CD4-positive, alpha-beta T cell treated with Interleukin-17A for 4 hours (primary cell): Measurements from ENCODE around the gene VRK2.
"Not testable (repeated sequence)": the region's sequence is repeated elsewhere in the genome, so short reads cannot be mapped to it uniquely, and the experiment has no call there.

Experiments
- DNase-seq: peaks from one replicate; pipeline ENCODE4 v3.0.0-alpha.2; 2020; ENCODE audit warnings: mixed read lengths

VRK2 gene

DNA sequence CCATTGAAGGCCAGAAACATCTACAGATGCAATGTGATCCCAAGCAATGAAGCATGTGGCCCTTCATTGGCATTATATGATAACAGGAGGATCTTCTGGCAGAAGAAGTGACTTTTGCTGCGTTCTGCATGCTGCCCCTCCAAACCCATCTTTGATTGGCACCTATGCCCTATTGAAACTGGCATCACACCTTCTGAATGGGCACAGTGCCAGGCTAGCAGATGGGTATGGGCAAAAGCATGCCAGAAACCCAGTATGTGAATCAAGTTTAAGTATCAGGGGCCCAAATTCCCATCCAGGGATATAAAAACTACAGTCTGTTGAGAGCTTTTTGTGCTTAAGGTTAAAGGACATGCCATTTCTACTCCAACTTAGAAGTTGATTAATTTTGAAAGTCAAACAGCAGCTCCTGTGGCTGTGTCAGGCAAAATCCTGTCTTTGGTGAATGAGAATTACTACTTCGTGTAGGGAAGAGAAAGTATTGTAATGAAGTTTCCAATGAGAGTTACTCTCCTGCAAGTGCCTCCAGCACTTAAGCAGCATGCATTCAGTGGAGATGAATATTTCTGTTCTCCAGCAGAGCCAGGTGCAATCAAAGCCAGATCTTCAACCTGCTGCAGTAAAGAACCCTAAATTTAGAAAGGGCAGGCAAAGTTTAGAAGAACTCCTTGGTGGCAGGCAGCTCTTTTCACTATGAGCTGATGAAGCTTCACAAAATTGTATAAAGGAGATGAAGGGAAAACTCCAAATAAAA, 8.6 kb downstream of the VRK2 start:
- no peak for DNase-seq

GRCh38 chr2:58056192-58056916, 9.7 kb downstream of the VRK2 start:
- no peak for DNase-seq

DNA sequence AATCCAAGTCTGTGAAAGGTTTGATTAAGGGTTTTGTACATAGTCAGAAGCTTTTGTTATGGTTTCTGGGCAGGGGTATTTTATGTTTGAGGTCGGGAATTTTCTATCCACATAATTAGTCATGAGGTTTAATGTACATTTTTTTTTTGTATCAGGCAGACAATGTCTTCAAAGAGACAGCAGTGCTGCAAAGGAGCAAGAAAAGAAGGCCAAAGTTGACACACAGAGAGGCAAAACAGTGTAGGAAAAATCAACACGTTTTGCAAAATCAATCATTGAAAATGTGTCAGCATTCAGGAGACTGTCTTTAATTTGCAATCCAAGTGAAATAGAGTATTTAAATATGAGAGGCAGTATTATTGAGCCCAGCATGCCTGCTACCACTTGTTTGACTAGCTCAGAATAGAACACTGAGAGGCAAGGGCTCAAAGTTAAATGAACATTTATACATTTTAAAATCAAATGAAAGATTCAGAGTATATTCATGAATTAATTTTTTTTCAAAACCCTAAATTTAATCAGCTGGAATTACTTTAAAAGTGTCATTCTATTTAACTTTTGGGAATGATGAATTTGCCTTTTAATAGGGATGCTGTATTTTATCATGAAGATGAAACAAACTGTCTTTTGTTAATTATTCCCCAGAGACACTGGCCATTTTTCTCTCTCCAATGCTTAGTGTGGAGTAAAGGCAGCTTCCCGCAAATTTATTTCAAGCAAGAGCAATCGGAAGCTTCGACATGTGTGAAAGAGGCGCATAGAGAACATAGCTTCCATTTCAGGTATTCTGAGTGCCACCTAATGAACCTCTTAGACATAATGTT, 11.3 kb downstream of the VRK2 start:
- DNase-seq = no peak

DNA sequence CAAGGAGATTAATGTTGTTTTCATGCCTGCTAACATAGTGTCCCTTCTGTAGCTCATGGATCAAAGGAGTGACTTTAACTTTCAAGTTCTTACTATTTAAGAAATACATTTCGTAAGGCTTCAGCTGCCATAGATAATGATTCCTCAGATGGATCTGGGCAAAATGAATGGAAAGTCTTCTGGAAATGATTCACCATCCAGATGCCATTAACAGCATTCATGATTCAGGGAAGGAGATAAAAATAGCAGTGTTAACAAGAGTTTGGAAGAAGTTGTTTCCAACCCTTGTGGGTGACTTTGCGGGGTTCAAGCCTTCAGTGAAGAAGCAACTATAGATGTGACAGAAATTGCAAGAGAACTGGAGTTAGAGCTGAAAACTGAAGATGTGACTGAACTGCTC, 17.0 kb downstream of the VRK2 start:
- no peak for DNase-seq

DNA sequence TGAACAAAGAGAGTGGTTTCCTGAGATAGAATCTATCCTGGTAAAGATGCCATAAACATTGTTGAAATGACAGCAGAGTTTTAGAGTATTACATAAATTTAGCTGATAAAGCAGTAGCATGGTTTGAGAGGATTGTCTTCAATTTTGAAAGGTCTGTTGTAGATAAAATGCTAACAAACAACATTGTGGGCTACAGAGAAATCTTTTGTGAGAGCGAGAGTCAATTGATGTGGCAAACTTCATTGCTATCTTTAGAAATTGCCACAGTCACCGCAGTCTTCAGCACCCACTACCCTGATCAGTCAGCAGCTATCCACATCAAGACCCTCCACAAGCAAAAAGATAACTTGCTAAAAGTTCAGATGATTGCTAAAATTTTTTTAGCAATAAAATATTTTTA, 17.5 kb downstream of the VRK2 start:
- DNase-seq = no peak

- no peak for DNase-seq
Measured at GRCh38 chr2:58065248-58065647, 18.6 kb downstream of the VRK2 start.

DNA sequence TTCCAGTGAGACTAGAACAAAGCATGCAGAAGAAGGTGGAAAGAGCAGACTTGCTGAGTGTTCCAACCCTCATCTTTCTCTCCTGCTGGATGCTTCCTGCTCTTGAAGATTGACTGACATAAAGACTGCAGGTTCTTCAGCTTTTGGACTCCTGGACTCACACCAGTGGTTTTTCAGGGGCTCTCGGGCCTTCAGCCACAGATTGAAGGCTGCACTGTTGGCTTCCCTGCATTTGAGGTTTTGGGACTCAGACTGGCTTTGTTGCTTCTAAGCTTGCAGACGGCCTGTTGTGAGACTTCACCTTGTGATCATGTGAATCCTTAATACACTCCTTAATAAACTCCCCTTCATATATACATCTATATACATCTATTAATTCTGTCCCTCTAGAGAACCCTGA, 20.4 kb downstream of the VRK2 start:
- no peak for DNase-seq

- DNase-seq = no peak
Measured at GRCh38 chr2:58070765-58071164, 24.2 kb downstream of the VRK2 start.

- no peak for DNase-seq
Measured at GRCh38 chr2:58072102-58072501, 25.5 kb downstream of the VRK2 start.

- no peak for DNase-seq
Measured at GRCh38 chr2:58073008-58073407, 26.4 kb downstream of the VRK2 start.

DNA sequence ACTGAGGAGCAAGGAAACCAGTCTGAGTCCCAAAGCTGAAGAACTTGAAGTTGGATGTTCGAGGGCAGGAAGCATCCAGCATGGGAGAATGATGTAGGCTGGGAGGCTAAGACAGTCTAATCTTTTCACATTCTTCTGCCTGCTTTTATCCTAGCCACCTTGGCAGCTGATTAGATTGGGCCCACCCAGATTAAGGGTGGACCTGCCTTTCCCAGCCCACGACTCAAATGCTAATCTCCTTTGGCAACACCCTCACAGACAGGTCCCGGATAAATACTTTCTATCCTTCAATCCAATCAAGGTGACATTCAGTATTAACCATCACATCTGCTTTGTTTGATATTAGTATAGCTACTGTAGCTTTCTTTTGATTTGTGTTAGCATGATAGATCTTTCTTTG, 27.1 kb downstream of the VRK2 start:
- DNase-seq = no peak

DNA sequence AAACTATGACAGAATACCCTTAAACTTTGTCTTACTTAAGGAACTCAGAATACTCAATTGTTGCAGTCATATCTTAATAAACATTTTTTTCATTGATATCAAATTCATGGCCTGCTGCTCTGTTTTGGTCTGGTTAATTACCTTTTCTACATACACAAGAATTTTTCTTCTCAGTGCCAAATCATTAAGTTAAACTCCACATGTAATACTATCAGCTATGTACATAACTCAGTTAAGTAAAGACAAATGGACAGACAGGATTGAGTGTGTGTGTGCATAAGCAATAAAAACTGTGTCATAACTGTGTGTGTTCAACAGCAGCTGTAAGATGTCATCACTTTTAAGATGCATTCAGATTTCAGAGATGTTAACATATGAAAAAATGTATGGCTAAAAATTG, 34.4 kb downstream of the VRK2 start:
- DNase-seq = no peak

DNA sequence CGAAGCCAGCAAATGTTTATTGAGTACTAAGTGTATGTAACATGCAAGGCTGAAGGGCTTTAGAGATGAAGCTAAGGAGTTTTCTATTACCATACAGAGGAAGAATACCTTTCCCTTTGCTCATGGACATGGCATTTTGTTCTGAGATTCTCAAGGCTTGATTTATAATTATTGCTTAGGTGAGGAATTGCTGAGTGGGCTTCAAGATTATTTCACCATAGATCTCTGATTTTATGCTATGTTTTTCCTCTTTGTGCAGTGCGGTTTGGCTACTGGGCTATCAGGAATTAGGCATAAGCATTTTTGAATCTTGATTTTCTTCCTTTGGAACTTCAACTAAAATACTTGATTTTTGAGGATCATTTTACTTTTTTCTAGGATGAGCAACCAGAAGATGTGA, 42.5 kb downstream of the VRK2 start:
- DNase-seq = no peak

DNA sequence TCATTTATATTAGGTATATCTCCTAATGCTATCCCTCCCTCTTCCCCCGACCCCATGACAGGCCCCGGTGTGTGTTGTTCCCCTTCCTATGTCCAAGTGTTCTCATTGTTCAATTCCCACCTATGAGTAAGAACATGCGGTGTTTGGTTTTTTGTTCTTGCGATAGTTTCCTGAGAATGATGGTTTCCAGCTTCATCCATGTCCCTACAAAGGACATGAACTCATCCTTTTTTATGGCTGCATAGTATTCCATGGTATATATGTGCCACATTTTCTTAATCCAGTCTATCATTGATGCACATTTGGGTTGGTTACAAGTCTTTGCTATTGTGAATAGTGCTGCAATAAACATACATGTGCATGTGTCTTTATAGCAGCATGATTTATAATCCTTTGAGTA, 46.2 kb downstream of the VRK2 start:
- not testable (repeated sequence) for DNase-seq

GRCh38 chr2:58097025-58097424, 50.4 kb downstream of the VRK2 start:
- no peak for DNase-seq

GRCh38 chr2:58098254-58099095, 51.9 kb downstream of the VRK2 start:
- no peak for DNase-seq

DNA sequence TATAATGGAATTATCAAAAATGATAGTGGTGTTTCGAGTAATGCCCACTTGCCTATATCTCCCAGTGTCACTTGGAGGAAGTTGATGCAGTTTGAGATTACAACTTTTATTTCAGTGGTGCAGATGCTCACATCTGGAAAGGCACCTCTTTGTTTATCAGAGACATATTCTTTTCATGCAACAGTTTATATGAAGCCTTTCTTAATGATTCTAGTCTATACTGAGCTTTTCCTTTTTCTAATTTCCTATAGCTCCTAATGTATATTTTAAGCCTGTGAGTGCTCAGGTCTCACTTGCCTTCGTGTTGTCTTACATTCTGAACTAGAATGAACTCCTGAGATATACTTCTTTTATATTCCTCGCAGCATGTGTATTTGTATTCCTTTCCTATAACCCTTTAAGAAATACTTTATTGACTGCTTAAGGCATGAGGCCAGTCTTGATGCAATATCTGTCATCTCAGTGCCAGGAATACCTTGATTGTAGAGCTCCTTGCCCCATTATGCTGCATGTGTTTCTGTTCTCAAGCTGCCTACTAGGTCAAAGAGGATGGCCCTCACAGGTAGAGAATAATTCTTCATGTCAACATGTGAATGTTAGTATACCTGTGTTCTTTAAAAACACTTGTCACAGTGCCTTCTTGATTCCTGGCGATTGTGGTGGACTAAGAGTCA, 52.6 kb downstream of the VRK2 start:
- DNase-seq = no peak

- DNase-seq = no peak
Measured at GRCh38 chr2:58101500-58101899, 54.9 kb downstream of the VRK2 start.

DNA sequence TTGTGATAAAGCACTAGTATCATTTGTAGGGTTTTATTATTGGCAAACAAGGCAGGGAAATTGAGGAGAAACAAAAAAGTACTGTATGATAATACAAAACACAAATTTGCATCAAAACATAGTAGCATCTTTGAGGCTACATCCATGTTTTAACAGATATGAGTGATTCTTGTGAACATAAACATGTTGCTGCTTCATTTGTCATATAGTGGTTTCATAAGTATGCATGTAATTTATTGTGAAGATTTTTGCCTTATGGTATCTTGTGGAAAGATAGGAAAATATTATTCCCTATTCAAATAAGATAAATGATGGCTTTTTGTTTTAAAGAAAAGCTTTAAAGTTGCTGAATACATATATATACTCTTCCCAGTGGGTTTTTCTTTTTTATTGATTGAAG, 60.3 kb downstream of the VRK2 start:
- no peak for DNase-seq

DNA sequence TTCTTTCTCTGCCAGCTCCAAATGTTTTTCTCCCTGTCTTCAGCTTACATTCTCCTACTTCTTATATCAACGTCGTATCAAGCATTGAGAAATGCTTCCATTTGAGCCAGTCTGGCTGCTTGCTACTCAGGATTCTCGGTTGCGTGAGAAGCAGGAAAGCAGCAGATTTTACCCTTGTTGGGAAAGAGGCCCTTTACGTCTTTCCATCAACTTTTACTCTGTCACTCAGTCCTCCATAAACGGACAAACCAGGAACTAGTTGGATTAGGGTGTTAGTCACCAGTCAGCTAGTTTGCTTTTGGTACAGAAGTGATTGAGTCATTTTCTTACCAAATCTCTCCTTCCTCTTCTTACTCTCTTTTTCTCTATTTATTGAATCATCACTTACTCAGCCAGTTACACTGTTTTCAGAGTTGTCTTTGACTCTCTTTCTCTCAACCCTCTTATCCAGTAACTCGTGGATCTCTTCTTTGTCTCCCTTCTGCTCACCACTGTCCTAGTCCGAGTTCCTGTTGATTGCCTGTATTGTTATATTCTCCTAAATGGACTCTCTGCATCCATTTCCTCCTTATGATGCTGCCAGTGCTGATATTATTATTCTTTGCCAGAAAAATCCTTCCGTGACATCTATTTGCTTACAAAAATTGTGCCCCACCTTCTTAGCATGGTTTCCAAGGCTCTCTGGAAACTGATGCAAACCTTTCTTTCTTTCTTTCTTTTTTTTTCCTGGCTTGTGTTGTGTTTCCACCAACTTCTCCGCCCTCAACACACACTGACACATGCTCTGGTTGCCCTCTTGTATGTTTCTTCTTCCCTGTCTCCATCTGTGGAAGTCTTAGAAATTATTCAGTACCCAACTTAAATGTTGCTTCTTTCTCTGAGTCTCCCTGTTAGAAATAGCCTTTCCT, 61.5 kb downstream of the VRK2 start:
- DNase-seq = no peak

DNA sequence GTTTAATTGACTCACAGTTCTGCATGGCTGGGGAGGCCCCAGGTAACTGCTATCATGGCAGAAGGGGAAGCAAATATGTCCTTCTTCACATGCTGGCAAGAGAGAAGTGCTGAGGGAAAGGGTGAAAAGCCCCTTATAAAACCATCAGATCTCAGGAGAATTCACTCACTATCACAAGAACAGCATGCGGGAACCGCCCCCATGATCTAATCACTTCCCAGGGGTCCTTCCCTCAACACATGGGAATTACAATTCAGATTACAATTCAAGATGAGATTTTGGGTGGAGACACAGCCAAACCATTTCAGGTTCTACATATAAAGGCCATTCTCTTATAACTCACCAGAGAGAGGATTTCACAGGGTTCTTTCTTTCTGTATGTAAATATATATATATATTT, 62.9 kb downstream of the VRK2 start:
- no peak for DNase-seq
